Activated CD8-positive, alpha-beta memory T cell treated with anti-CD3 and anti-CD28 coated beads, Interleukin-2, amount 50 U/mL, for 1 hour (primary cell): Measurements from ENCODE around the gene LAMA3.

ENCODE experiments used
- DNase-seq: peaks from one replicate; pipeline ENCODE4 v3.0.0-alpha.2; 2020; ENCODE audit errors: extremely low read depth

LAMA3 gene

DNA sequence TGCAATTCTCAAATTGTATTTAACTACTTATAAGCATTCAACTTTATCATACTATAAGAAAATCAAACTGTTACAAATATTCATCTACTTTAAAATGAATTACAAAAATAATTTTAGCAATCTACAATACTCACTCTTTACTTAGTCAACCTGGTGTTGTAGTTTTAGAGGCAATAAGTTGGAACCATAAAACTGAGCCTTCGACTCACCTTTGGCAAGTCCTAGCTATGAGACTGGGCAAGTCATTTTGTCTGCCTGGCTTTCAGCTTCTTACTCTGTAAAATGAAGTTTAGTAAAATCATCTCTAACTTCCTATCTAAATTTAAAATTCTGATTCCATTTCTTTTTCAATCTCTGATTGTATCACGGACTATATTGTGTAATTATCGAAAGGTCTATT is 161.0 kb downstream of the LAMA3 start:
- no peak for DNase-seq

GRCh38 chr18:23851470-23852002 is 162.3 kb downstream of the LAMA3 start:
- no peak for DNase-seq

DNA sequence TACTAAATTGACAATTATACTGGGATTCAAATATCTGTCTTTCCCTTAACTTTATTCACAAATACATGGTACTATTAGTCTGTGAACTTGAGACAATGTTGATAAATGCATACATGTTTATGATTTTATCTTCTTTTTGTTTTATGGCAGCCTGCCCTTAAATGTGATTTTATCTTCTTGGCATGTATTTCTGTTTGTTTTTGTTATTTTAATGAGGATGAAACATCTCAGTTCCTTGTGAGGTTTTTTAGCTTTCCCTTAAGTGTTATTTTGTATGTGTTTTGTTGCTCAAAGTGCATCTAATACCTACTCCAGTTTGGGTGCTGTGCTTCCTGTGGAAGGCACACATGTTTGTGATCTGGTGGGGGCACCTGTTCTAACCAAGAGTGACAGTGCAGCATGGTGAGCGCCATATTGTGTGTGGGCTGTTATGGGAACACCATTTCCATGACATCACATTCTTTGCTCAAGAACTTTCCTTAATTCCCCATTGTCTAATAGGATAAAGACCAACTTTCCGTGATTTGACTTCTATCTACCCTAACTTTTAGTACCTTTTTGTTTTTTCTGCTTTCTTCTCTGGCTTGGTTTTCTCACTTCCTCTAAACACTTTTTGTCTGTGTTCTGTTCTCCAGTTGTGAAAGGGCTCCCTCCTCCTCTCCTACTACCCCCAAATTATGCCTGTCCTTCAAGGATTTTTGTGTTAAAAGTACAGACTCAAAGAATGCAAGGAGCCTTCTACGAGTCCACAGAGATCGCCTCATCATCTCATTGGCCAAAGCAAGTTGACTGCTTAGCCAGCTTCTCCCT is 163.2 kb downstream of the LAMA3 start:
- no peak for DNase-seq

GRCh38 chr18:23853448-23854195 is 164.4 kb downstream of the LAMA3 start:
- no peak for DNase-seq

GRCh38 chr18:23855721-23856120 is 166.5 kb downstream of the LAMA3 start:
- DNase-seq = no peak

- DNase-seq = no peak
These were observed 167.4 kb downstream of the LAMA3 start for GRCh38 chr18:23856466-23857163.

DNA sequence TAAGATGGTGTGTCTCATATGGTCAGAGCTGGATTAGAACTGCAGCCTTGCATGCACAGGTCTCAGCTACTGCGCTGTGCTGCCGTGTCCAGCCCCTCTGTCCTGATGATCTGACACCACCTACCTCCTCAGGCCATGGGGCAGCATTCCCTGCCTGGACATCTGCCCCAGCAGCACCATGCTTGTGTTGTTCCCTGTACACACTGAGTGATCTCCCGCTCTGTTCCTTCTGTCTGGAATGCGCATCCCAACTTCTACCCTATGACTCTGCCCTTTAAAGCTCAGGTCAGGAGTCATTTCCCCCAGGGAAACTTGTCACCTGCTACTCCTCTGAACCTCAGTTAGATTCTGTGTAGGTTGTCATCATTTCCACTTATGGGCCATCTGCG is 167.9 kb downstream of the LAMA3 start:
- DNase-seq = no peak

- DNase-seq = no peak
These were observed 168.5 kb downstream of the LAMA3 start for GRCh38 chr18:23857756-23858155.

DNA sequence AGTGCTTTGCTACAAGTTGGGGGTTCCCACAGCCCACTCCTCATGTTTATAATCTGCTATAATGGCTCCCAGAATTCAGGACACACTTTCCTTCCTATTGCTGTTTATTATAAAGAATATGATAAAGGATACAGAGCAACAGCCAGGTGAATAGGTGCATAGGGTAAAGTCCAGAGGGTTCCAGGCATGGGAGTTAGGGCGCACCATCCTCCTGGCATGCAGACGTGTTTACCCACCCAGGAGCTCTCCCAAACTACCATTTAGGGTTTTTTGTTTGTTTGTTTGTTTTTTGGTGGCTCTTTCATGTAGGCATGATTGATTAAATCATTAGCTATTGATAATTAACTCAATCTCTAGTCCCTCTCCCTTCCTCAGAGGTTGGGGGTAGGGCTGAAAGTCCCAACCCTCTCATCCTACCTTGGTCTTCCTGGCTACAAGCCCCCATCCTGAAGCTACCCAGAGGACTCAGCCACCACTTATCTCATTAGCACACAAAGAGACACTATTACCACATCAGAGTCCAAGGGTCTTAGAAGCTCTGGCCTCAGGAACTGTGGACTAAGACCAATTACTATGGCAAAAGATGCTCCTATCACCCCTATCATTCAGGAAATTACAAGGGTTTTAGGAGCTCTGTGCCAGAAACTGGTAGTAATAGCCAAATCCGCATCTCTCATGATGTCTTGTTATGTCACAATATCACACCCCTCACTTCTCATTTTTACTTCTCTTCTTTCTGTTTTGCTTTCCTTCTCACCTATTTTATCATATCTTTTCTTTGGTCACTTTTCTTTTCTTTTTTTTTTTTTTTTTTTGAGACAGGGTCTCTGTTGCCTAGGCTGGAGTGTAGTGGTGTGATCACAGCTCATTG is 170.4 kb downstream of the LAMA3 start:
- no peak for DNase-seq

GRCh38 chr18:23861326-23861725 is 172.1 kb downstream of the LAMA3 start:
- DNase-seq = no peak

DNA sequence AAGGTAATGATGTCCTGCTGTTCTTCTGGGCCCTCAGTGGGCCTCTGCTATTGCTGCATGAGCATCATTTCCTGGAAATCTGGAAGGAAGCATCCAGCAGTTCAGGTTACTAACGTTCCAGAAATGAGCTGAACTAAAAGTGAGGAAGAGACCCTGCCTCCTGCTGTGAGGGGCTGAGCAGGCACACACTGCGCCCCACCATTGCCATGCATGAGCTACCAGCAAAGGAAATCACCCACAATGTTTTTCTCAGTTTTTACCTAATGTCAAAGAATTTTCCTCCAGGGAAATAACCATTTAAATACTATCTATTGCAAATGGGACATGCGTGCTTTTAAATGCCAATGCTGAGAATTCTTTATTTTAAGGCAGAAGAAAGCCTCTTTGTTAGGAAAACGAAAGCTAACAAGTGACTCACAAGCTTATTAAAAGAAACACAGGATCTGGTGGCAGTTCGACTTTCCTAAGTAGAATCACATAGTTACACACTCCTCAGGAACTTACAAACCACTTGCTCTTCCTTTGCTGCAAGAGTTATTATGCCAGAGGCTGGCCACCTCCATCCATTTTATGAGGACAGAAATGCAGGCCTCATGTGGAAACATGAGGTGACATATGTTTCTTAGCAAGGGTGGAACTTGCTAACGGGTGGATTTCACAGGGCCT is 172.7 kb downstream of the LAMA3 start:
- no peak for DNase-seq

- peak; percentile 34 for DNase-seq
These were observed 175.4 kb downstream of the LAMA3 start for GRCh38 chr18:23864624-23865023.

DNA sequence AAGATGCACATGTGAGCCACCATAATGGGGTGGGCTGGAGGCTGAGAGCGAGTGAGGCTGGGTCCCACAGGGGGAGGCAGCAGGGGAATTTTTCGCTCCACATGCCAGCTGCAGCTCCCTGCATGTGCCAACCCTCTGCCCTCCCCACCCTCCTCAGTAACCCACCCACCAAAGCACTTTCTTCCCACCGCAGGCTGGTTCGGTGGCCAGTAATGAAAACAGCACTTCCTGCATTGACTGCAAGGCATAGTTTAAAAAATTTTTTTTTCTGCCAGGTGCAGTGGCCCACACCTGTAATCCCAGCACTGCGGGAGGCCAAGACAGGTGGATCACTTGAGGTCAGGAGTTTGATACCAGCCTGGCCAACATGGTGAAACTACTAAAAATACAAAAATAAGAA is 177.8 kb downstream of the LAMA3 start:
- no peak for DNase-seq

GRCh38 chr18:23868136-23868785 is 179.0 kb downstream of the LAMA3 start:
- no peak for DNase-seq

- DNase-seq = no peak
These were observed 181.6 kb downstream of the LAMA3 start for GRCh38 chr18:23870676-23871380.

DNA sequence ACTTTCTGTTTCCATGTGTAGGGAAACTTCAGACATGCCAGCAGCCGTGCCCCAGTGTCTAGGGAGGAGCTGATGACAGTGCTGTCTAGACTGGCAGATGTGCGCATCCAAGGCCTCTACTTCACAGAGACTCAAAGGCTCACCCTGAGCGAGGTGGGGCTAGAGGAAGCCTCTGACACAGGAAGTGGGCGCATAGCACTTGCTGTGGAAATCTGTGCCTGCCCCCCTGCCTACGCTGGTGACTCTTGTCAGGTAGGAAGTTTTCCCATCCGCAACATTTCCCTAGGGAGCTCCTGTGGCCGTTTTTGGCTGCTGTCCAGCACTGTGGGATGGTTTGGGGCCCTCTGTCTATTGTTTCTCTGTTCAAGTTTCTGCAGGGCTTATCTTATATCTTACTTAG is 182.2 kb downstream of the LAMA3 start:
- peak; percentile 83 for DNase-seq

DNA sequence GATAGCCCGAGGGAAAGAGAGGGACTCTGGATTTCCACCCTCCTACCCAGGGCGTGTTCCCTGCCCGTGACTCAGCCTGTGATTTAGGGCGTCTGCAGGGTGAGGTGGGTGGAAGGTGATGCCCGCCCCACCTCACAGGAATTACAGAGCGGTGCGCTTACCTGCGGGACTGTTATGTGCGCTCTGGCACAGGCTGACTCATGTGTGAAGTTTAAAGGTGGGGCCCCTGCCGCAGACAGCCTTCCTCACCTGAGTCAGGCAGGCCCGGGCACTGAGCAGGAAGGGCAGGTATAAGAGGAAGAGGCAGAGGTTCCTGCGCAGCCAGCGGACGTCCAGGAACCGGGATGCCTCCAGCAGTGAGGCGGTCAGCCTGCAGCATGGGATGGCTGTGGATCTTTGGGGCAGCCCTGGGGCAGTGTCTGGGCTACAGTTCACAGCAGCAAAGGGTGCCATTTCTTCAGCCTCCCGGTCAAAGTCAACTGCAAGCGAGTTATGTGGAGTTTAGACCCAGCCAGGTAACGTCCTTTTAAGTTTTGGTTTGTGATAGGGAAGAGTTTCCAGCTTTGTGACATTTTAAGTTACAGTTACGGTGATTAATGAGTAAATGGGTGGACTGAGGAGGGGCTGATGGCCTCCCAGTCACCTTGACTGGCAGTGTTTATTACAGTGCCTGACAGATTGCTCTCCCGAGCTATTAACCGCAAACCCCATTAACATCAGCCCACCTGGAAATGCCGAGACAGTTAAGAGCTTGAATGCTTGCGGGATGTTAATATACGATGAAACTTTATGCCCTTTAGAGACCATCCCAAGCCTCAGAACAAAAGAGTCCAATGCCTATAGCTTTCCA is 183.7 kb downstream of the LAMA3 start:
- peak; percentile 67 for DNase-seq

GRCh38 chr18:23875966-23876895 is 187.0 kb downstream of the LAMA3 start:
- no peak for DNase-seq
